A549 (cell line): ENCODE data around the gene CDH6. TPM values are rescaled to one million over a fixed set of nuclear protein-coding genes. Genes with fewer than 3 reads are reported as not detected.

ENCODE experiments used
- ATAC-seq, 2 experiments: fragments of 200-7000 bp in 1 of 2; fragments of >200 bp in 1 of 2; cut with Nextera tagmentation in 1 of 2; cut with Tn5 transposase in 1 of 2; 3 replicates each; pipeline versions ENCODE4 v1.8.0 to v1.9.1; 2018 to 2020; ENCODE audit warnings: mild to moderate bottlenecking in 1 of 2, moderate library complexity in 1 of 2
- CTCF ChIA-PET: fragments of 300-600 bp; sonication (Branson Sonifier 250); formaldehyde crosslinking; extraction: SDS; loops from one replicate; lab custom pipeline; 2021; ENCODE audit warnings: antibody characterized with exemption, inconsistent platforms; lab: Yijun Ruan, JAX
- POLR2A ChIA-PET: fragments of 350-600 bp; formaldehyde crosslinking; extraction: SDS; loops from one replicate; lab custom pipeline; 2021; ENCODE audit warnings: antibody characterized with exemption, inconsistent platforms; lab: Yijun Ruan, JAX
- DNase-seq, 2 experiments: peaks; one replicate each; pipeline versions ENCODE4 v3.0.0 to v3.0.0-alpha.2; 2011 to 2016; ENCODE audit warnings: low read depth in 1 of 2, low spot score in 1 of 2
- FAIRE-seq: peaks from 2 replicates; lab custom pipeline; 2011; peaks lifted over from hg19 to GRCh38; lab: Jason Lieb, UNC
- H3K27ac ChIP-seq, 2 experiments: fragments of >200 bp; sonication (Bioruptor Twin); formaldehyde crosslinking; 3 replicates each; pipeline ENCODE4 v1.5.1; 2016 to 2017
- H3K4me1 ChIP-seq: fragments of >200 bp; sonication (Bioruptor Twin); formaldehyde crosslinking; 3 replicates; pipeline ENCODE4 v1.6.1; 2016
- H3K4me2 ChIP-seq: fragments of >200 bp; sonication (Bioruptor Twin); formaldehyde crosslinking; 3 replicates; pipeline ENCODE4 v1.6.1; 2016
- H3K4me3 ChIP-seq: fragments of >200 bp; sonication (Bioruptor Twin); formaldehyde crosslinking; 3 replicates; pipeline ENCODE4 v1.5.1; 2016
- H3K9me3 ChIP-seq: fragments of >200 bp; sonication (Bioruptor Twin); formaldehyde crosslinking; 3 replicates; pipeline ENCODE4 v1.6.1; 2016
- CBX2 ChIP-seq: fragments of 200-600 bp; sonication (generic); IDR thresholded peaks from 2 replicates; pipeline ENCODE4 v1.6.1; 2016; ENCODE audit warnings: low read depth, mild to moderate bottlenecking, borderline replicate concordance
- CBX8 ChIP-seq: fragments of 200-600 bp; sonication (generic); IDR thresholded peaks from 2 replicates; pipeline ENCODE4 v1.6.1; 2016
- CEBPB ChIP-seq, 2 experiments: fragments of >200 bp in 1 of 2; sonication (Bioruptor Twin) in 1 of 2; formaldehyde crosslinking in 1 of 2; IDR thresholded peaks; 2 replicates each; pipeline ENCODE4 v1.6.1; 2012 to 2016
- CHD4 ChIP-seq: fragments of 200-600 bp; sonication (generic); IDR thresholded peaks from 2 replicates; pipeline ENCODE4 v1.6.1; 2016; ENCODE audit warnings: antibody characterized with exemption, mild to moderate bottlenecking, borderline replicate concordance
- CTCF ChIP-seq: fragments of >200 bp; sonication (Bioruptor Twin); formaldehyde crosslinking; IDR thresholded peaks from 3 replicates; pipeline ENCODE4 v1.5.1; 2016
- FOSB ChIP-seq: fragments of 250-450 bp; sonication (Bioruptor Pico); IDR thresholded peaks from 2 replicates; pipeline ENCODE4 v1.5.0; 2020; ENCODE audit warnings: mild to moderate bottlenecking, moderate library complexity
- HEYL ChIP-seq: fragments of 250-450 bp; sonication (Bioruptor Pico); IDR thresholded peaks from 2 replicates; pipeline ENCODE4 v1.8.0; 2021; ENCODE audit warnings: mild to moderate bottlenecking, moderate library complexity
- HOXB5 ChIP-seq: fragments of 250-450 bp; sonication (Bioruptor Pico); IDR thresholded peaks from 2 replicates; pipeline ENCODE4 v1.5.0; 2020; ENCODE audit warnings: mild to moderate bottlenecking, moderate library complexity
- JUN ChIP-seq, 2 experiments: fragments of >200 bp; sonication (Bioruptor Twin); formaldehyde crosslinking; IDR thresholded peaks; 2 replicates in 1 of 2; 3 replicates in 1 of 2; pipeline ENCODE4 v1.6.1; 2016 to 2017
- KDM1A ChIP-seq: fragments of 200-600 bp; sonication (generic); IDR thresholded peaks from 2 replicates; pipeline ENCODE4 v1.6.1; 2016; ENCODE audit warnings: low read depth, mild to moderate bottlenecking
- NR3C1 ChIP-seq: fragments of >200 bp; sonication (Bioruptor Twin); formaldehyde crosslinking; IDR thresholded peaks from 3 replicates; pipeline ENCODE4 v1.6.1; 2017
- PHF8 ChIP-seq: fragments of 200-600 bp; sonication (generic); IDR thresholded peaks from 2 replicates; pipeline ENCODE4 v1.6.1; 2016; ENCODE audit warnings: low read depth, mild to moderate bottlenecking, antibody characterized with exemption, moderate library complexity, borderline replicate concordance
- RAD21 ChIP-seq, 2 experiments: fragments of >200 bp in 1 of 2; sonication (Bioruptor Twin) in 1 of 2; formaldehyde crosslinking in 1 of 2; IDR thresholded peaks in 1 of 2; conservative IDR thresholded peaks in 1 of 2; 2 replicates in 1 of 2; 3 replicates in 1 of 2; pipeline ENCODE4 v1.6.1; 2012 to 2018; ENCODE audit warnings: inconsistent platforms in 1 of 2
- RARB ChIP-seq: fragments of 250-450 bp; sonication (Bioruptor Pico); IDR thresholded peaks from 2 replicates; pipeline ENCODE4 v1.8.0; 2021; ENCODE audit warnings: mild to moderate bottlenecking, moderate library complexity
- RCOR1 ChIP-seq: fragments of 150-350 bp; IDR thresholded peaks from 2 replicates; pipeline ENCODE4 v1.6.1; 2014; ENCODE audit warnings: antibody characterized with exemption, low read length, low read depth
- SMC3 ChIP-seq: fragments of >200 bp; sonication (Bioruptor Twin); formaldehyde crosslinking; IDR thresholded peaks from 3 replicates; pipeline ENCODE4 v1.6.1; 2018; ENCODE audit warnings: inconsistent platforms
- TP53 ChIP-seq: fragments of 250-450 bp; sonication (Bioruptor Pico); IDR thresholded peaks from 2 replicates; pipeline ENCODE4 v1.5.0; 2021; ENCODE audit warnings: mild to moderate bottlenecking, moderate library complexity
- ZC3H11A ChIP-seq: fragments of 450-650 bp; IDR thresholded peaks from 2 replicates; pipeline ENCODE4 v1.6.1; 2014; ENCODE audit warnings: antibody characterized with exemption, mild to moderate bottlenecking
- WGBS: methylation state at CpG from one replicate; pipeline ENCODE4 v1.1.6; 2017; ENCODE audit errors: missing lambda C conversion rate; 5-methylcytosine and 5-hydroxymethylcytosine counted together
- polyA plus RNA-seq, 4 experiments: library from polyadenylated mRNA; depleted of rRNA in 3 of 4; stranded (reverse); fragments of >200 nt; fragmentation: RNase III in 1 of 4; extraction: RNeasy Plus Mini Kit Qiagen cat#74134 plus additional on column Dnase treatment in 1 of 4; gene quantifications; 2 replicates in 3 of 4; 3 replicates in 1 of 4; pipeline ENCODE4 v1.2.3, GENCODE V29; 2011 to 2017
- TF ChIP-seq, protein P1 (sequence below): fragments of 150-350 bp; IDR thresholded peaks from 2 replicates; pipeline ENCODE4 v1.6.1; 2014; ENCODE audit warnings: low read depth, mild to moderate bottlenecking, low read length
- TF ChIP-seq, protein P2 (sequence below): fragments of >200 bp; sonication (Bioruptor Twin); formaldehyde crosslinking; IDR thresholded peaks from 3 replicates; pipeline ENCODE4 v1.6.1; 2016
- TF ChIP-seq, protein P3 (sequence below): fragments of 250-450 bp; sonication (Bioruptor Pico); IDR thresholded peaks from 2 replicates; pipeline ENCODE4 v1.5.0; 2021; ENCODE audit warnings: mild to moderate bottlenecking, moderate library complexity, borderline replicate concordance
- TF ChIP-seq, protein P4 (sequence below): fragments of 450-650 bp; IDR thresholded peaks from 2 replicates; pipeline ENCODE4 v1.6.1; 2014; ENCODE audit warnings: antibody characterized with exemption
- TF ChIP-seq, protein P5 (sequence below): fragments of 250-450 bp; sonication (Bioruptor Pico); IDR thresholded peaks from 2 replicates; pipeline ENCODE4 v1.5.0; 2020; ENCODE audit warnings: low read depth, mild to moderate bottlenecking, moderate library complexity

CDH6 gene
- polyA plus RNA-seq, 2 of the 4 experiments (the other 2 are of a cell fraction): 0.25 to 0.61 TPM

- Histone ChIP-seq H3K4me2 (no peak overlapping the region), H3K4me3 (no peak overlapping the region), H3K9me3 (no peaks in the 10 kb centered on the region), H3K4me1 (no peaks in the 10 kb centered on the region)
- POLR2A ChIA-PET: no interaction called here
- no peak for ATAC-seq
- CTCF ChIA-PET: no interaction called here
- FAIRE-seq: no peak
- no peak for DNase-seq
- TF ChIP-seq, protein P1, sequence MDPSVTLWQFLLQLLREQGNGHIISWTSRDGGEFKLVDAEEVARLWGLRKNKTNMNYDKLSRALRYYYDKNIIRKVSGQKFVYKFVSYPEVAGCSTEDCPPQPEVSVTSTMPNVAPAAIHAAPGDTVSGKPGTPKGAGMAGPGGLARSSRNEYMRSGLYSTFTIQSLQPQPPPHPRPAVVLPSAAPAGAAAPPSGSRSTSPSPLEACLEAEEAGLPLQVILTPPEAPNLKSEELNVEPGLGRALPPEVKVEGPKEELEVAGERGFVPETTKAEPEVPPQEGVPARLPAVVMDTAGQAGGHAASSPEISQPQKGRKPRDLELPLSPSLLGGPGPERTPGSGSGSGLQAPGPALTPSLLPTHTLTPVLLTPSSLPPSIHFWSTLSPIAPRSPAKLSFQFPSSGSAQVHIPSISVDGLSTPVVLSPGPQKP: no peak
- TF ChIP-seq CBX2 (no peak), HEYL (CRISPR knock-in tag) (no peak), TP53 (CRISPR knock-in tag) (no peak), JUN (IDR thresholded peaks at IDR 0.05) (no peak), RCOR1 (no peak), RAD21 (conservative IDR thresholded peaks at IDR 0.05 in 1 of 2, IDR thresholded peaks at IDR 0.05 in 1 of 2) (no peak), KDM1A (no peak), ZC3H11A (no peak), RARB (CRISPR knock-in tag) (no peak), CTCF (no peak), FOSB (no peak), SMC3 (no peak)
- TF ChIP-seq, protein P2, sequence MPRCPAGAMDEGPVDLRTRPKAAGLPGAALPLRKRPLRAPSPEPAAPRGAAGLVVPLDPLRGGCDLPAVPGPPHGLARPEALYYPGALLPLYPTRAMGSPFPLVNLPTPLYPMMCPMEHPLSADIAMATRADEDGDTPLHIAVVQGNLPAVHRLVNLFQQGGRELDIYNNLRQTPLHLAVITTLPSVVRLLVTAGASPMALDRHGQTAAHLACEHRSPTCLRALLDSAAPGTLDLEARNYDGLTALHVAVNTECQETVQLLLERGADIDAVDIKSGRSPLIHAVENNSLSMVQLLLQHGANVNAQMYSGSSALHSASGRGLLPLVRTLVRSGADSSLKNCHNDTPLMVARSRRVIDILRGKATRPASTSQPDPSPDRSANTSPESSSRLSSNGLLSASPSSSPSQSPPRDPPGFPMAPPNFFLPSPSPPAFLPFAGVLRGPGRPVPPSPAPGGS: no peak
- TF ChIP-seq, protein P3, sequence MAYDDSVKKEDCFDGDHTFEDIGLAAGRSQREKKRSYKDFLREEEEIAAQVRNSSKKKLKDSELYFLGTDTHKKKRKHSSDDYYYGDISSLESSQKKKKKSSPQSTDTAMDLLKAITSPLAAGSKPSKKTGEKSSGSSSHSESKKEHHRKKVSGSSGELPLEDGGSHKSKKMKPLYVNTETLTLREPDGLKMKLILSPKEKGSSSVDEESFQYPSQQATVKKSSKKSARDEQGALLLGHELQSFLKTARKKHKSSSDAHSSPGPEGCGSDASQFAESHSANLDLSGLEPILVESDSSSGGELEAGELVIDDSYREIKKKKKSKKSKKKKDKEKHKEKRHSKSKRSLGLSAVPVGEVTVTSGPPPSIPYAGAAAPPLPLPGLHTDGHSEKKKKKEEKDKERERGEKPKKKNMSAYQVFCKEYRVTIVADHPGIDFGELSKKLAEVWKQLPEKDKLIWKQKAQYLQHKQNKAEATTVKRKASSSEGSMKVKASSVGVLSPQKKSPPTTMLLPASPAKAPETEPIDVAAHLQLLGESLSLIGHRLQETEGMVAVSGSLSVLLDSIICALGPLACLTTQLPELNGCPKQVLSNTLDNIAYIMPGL (CRISPR knock-in tag): no peak
- TF ChIP-seq, protein P4, sequence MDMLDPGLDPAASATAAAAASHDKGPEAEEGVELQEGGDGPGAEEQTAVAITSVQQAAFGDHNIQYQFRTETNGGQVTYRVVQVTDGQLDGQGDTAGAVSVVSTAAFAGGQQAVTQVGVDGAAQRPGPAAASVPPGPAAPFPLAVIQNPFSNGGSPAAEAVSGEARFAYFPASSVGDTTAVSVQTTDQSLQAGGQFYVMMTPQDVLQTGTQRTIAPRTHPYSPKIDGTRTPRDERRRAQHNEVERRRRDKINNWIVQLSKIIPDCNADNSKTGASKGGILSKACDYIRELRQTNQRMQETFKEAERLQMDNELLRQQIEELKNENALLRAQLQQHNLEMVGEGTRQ: no peak
- TF ChIP-seq, protein P5, sequence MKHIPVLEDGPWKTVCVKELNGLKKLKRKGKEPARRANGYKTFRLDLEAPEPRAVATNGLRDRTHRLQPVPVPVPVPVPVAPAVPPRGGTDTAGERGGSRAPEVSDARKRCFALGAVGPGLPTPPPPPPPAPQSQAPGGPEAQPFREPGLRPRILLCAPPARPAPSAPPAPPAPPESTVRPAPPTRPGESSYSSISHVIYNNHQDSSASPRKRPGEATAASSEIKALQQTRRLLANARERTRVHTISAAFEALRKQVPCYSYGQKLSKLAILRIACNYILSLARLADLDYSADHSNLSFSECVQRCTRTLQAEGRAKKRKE (CRISPR knock-in tag): no peak
- TF ChIP-seq, all 56 proteins: peak for 0
- whole genome bisulfite sequencing: 61% methylated on average over 6 of the region's 6 CpGs
- no peak overlapping the region for H3K27ac ChIP-seq
These were observed 78.1 kb downstream of the CDH6 start for GRCh38 chr5:31271567-31271966.

DNA sequence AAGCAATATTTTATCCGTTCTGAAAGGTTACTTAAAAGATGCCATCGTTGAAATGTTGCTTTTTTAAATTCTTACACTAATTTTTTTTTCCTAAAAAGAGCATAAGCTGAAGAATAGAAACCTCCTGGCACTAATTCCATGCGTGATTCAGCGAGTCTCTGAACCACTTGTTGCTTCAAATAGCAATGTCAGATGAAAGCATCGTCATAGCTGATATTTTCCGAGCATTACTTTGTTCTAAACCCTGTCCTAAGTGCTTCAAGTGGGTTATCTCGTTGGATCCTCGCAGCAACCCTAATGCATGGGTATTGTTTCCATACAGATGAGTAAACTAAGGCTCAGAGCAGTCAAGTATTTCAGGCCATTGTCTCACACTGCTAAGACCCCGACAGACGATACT is 79.7 kb downstream of the CDH6 start:
- no peak for ATAC-seq
- no peak for DNase-seq
- Histone ChIP-seq H3K9me3 (no peaks in the 10 kb centered on the region), H3K4me3 (no peak overlapping the region), H3K4me1 (no peaks in the 10 kb centered on the region), H3K27ac (no peak overlapping the region), H3K4me2 (no peak overlapping the region)
- WGBS: 68% methylated on average over 10 of the region's 10 CpGs
- ChIA-PET POLR2A (no interaction called here), CTCF (no interaction called here)
- FAIRE-seq: no peak
- TF ChIP-seq, protein P2: no peak
- TF ChIP-seq CEBPB (IDR thresholded peaks at IDR 0.05) (no peak), CHD4 (no peak), RAD21 (conservative IDR thresholded peaks at IDR 0.05 in 1 of 2, IDR thresholded peaks at IDR 0.05 in 1 of 2) (no peak), SMC3 (no peak), TP53 (CRISPR knock-in tag) (no peak), CBX8 (no peak), NR3C1 (no peak), PHF8 (no peak), HOXB5 (CRISPR knock-in tag) (no peak)
- TF ChIP-seq, protein P4: no peak
